HCT116 (cell line): ENCODE data around the gene TGFBI. TPM values are rescaled to one million over a fixed set of nuclear protein-coding genes. Genes with fewer than 3 reads are reported as not detected.

Experiments
- ATAC-seq: fragments of 200-7000 bp; cut with Tn5 transposase; 2 replicates; pipeline ENCODE4 v1.9.1; 2020; ENCODE audit warnings: mild to moderate bottlenecking, moderate library complexity
- BruUV-seq: library from RNA; stranded (reverse); fragments of 400-500 nt; replicated peaks from 2 replicates; lab custom pipeline; 2021; lab: Mats Ljungman, UMichigan
- CTCF ChIA-PET: fragments of 300-600 bp; sonication (Branson Sonifier 250); formaldehyde crosslinking; loops from one replicate; lab custom pipeline; 2021; ENCODE audit warnings: antibody characterized with exemption; lab: Charles Lee
- POLR2A ChIA-PET: fragments of 300-600, 350-600 bp; sonication (Branson Sonifier 250); formaldehyde crosslinking; loops from one replicate; lab custom pipeline; 2021; ENCODE audit warnings: antibody characterized with exemption; lab: Charles Lee
- RAD21 ChIA-PET, 2 experiments: fragments of 300-600 bp; sonication (Branson Sonifier 250); formaldehyde crosslinking; loops; one replicate each; lab custom pipeline; 2023; ENCODE audit warnings: low total read pairs in 2 of 2; ENCODE audit not compliant: uncharacterized antibody in 2 of 2, unreplicated experiment in 2 of 2, low non-redundant PET in 1 of 2; lab: Charles Lee
- DNase-seq: peaks from one replicate; pipeline ENCODE4 v3.0.0-alpha.2; 2010; ENCODE audit warnings: low read depth, low spot score
- H2AFZ ChIP-seq: fragments of 200-600 bp; shearing (Covaris generic), sonication (generic); 2 replicates; pipeline ENCODE4 v1.6.1; 2017; ENCODE audit warnings: low read depth, mixed run types, mixed read lengths, antibody characterized with exemption, low read length; ENCODE audit not compliant: poor library complexity, severe bottlenecking
- H3K27ac ChIP-seq: 2 replicates; pipeline ENCODE4 v1.5.1; 2012; ENCODE audit warnings: low read depth, low read length
- H3K27me3 ChIP-seq: fragments of 200-600 bp; sonication (generic); 2 replicates; pipeline ENCODE4 v1.6.1; 2016; ENCODE audit warnings: mixed run types, low read length, mixed read lengths; ENCODE audit not compliant: insufficient read depth
- H3K36me3 ChIP-seq, 2 experiments: fragments of 200-500 bp in 1 of 2; fragments of 200-600 bp in 1 of 2; sonication (Bioruptor generic) in 1 of 2; sonication (generic) in 1 of 2; 2 replicates each; pipeline versions ENCODE4 v1.5.1 to v1.6.1; 2014 to 2016; ENCODE audit warnings: low read length in 2 of 2, inconsistent platforms in 1 of 2, mixed read lengths in 1 of 2, mixed run types in 1 of 2; ENCODE audit not compliant: insufficient read depth in 2 of 2, control insufficient read depth in 1 of 2
- H3K4me1 ChIP-seq, 2 experiments: fragments of 200-600 bp in 1 of 2; sonication (generic) in 1 of 2; 2 replicates each; pipeline versions ENCODE4 v1.5.1 to v1.6.1; 2012 to 2017; ENCODE audit warnings: low read length in 2 of 2, inconsistent platforms in 1 of 2, mild to moderate bottlenecking in 1 of 2, mixed read lengths in 1 of 2, mixed run types in 1 of 2, moderate library complexity in 1 of 2; ENCODE audit not compliant: insufficient read depth in 2 of 2, control insufficient read depth in 1 of 2
- H3K4me2 ChIP-seq: fragments of 200-600 bp; sonication (generic); 2 replicates; pipeline ENCODE4 v1.6.1; 2017; ENCODE audit warnings: mixed run types, low read length, mixed read lengths
- H3K4me3 ChIP-seq, 2 experiments: fragments of 200-600 bp in 1 of 2; sonication (generic) in 1 of 2; replicated peaks in 1 of 2; 2 replicates each; pipeline ENCODE4 v1.5.1; 2011 to 2016; ENCODE audit warnings: low read length in 2 of 2, control low read depth in 1 of 2, low read depth in 1 of 2, mild to moderate bottlenecking in 1 of 2, mixed read lengths in 1 of 2, mixed run types in 1 of 2
- H3K79me2 ChIP-seq: fragments of 200-600 bp; sonication (generic); 2 replicates; pipeline ENCODE4 v1.6.1; 2017; ENCODE audit warnings: mild to moderate bottlenecking, mixed run types, low read length, moderate library complexity, mixed read lengths; ENCODE audit not compliant: insufficient read depth
- H3K9ac ChIP-seq: fragments of 200-600 bp; sonication (generic); 2 replicates; pipeline ENCODE4 v1.6.1; 2016; ENCODE audit warnings: low read length, mixed read lengths
- H3K9me2 ChIP-seq: fragments of 200-600 bp; sonication (generic), shearing (Covaris generic); 2 replicates; pipeline ENCODE4 v1.6.1; 2017; ENCODE audit warnings: mixed run types, mild to moderate bottlenecking, moderate library complexity; ENCODE audit not compliant: insufficient read depth
- H3K9me3 ChIP-seq, 2 experiments: fragments of 200-500 bp in 1 of 2; fragments of 200-600 bp in 1 of 2; sonication (Bioruptor generic) in 1 of 2; sonication (generic) in 1 of 2; 2 replicates each; pipeline ENCODE4 v1.6.1; 2014 to 2017; ENCODE audit warnings: low read length in 2 of 2, mixed read lengths in 2 of 2, inconsistent platforms in 1 of 2, low read depth in 1 of 2, mild to moderate bottlenecking in 1 of 2, mixed run types in 1 of 2, moderate library complexity in 1 of 2; ENCODE audit not compliant: control insufficient read depth in 1 of 2, insufficient read depth in 1 of 2
- H4K20me1 ChIP-seq: fragments of 200-600 bp; sonication (generic), shearing (Covaris generic); 2 replicates; pipeline ENCODE4 v1.6.1; 2017; ENCODE audit warnings: mixed run types, mild to moderate bottlenecking, moderate library complexity; ENCODE audit not compliant: insufficient read depth
- ATF3 ChIP-seq: IDR thresholded peaks from 2 replicates; pipeline ENCODE4 v1.6.1; 2012
- CBX3 ChIP-seq: IDR thresholded peaks from 2 replicates; pipeline ENCODE4 v1.6.1; 2012; ENCODE audit warnings: low read depth
- CEBPB ChIP-seq: IDR thresholded peaks from 2 replicates; pipeline ENCODE4 v1.6.1; 2012; ENCODE audit warnings: low read depth
- CTCF ChIP-seq, 3 experiments: fragments of 200-600 bp in 1 of 3; sonication (generic) in 1 of 3; IDR thresholded peaks in 2 of 3; conservative IDR thresholded peaks in 1 of 3; 2 replicates each; pipeline ENCODE4 v1.5.1; 2012 to 2017; ENCODE audit warnings: low read depth in 2 of 3, low read length in 2 of 3, antibody characterized with exemption in 1 of 3, borderline replicate concordance in 1 of 3, control low read depth in 1 of 3, mild to moderate bottlenecking in 1 of 3, mixed read lengths in 1 of 3, mixed run types in 1 of 3, moderate library complexity in 1 of 3; ENCODE audit not compliant: insufficient read depth in 1 of 3
- EGR1 ChIP-seq: IDR thresholded peaks from 2 replicates; pipeline ENCODE4 v1.6.1; 2012; ENCODE audit warnings: low read depth
- ELF1 ChIP-seq: IDR thresholded peaks from 2 replicates; pipeline ENCODE4 v1.6.1; 2012; ENCODE audit warnings: low read depth, borderline replicate concordance
- EZH2 ChIP-seq: fragments of 200-600 bp; sonication (generic); IDR thresholded peaks from 2 replicates; pipeline ENCODE4 v1.6.1; 2017; ENCODE audit warnings: antibody characterized with exemption, mixed run types
- EZH2phosphoT487 ChIP-seq: fragments of 200-600 bp; IDR thresholded peaks from 2 replicates; pipeline ENCODE4 v1.6.1; 2018; ENCODE audit warnings: antibody characterized with exemption, borderline replicate concordance
- JUND ChIP-seq: IDR thresholded peaks from 2 replicates; pipeline ENCODE4 v1.6.1; 2012
- MAX ChIP-seq: IDR thresholded peaks from 2 replicates; pipeline ENCODE4 v1.6.1; 2012
- POLR2A ChIP-seq: IDR thresholded peaks from 2 replicates; pipeline ENCODE4 v1.7.0; 2011; ENCODE audit warnings: borderline replicate concordance; ENCODE audit not compliant: insufficient read depth, insufficient read length; ENCODE audit errors: extremely low read depth
- POLR2AphosphoS5 ChIP-seq: IDR thresholded peaks from 2 replicates; pipeline ENCODE4 v1.6.1; 2011; ENCODE audit warnings: mild to moderate bottlenecking, low read depth, low read length, moderate library complexity
- RAD21 ChIP-seq: IDR thresholded peaks from 2 replicates; pipeline ENCODE4 v1.6.1; 2012; ENCODE audit warnings: low read depth, mild to moderate bottlenecking
- SIN3A ChIP-seq: IDR thresholded peaks from 2 replicates; pipeline ENCODE4 v1.6.1; 2012; ENCODE audit warnings: low read depth
- SP1 ChIP-seq: IDR thresholded peaks from 2 replicates; pipeline ENCODE4 v1.6.1; 2012; ENCODE audit warnings: low read depth
- SRF ChIP-seq: IDR thresholded peaks from 2 replicates; pipeline ENCODE4 v1.6.1; 2012; ENCODE audit warnings: low read depth
- TCF7L2 ChIP-seq: IDR thresholded peaks from 2 replicates; pipeline ENCODE4 v1.7.0; 2011; ENCODE audit warnings: borderline replicate concordance, inconsistent platforms; ENCODE audit not compliant: insufficient read depth, insufficient read length; ENCODE audit errors: extremely low read depth
- YY1 ChIP-seq: IDR thresholded peaks from 2 replicates; pipeline ENCODE4 v1.6.1; 2011; ENCODE audit warnings: low read length, low read depth, moderate library complexity, mild to moderate bottlenecking; ENCODE audit not compliant: insufficient replicate concordance; ENCODE audit errors: extremely low read depth
- ZBTB33 ChIP-seq: IDR thresholded peaks from 2 replicates; pipeline ENCODE4 v1.6.1; 2011; ENCODE audit warnings: mild to moderate bottlenecking, low read length, moderate library complexity; ENCODE audit not compliant: insufficient replicate concordance; ENCODE audit errors: extremely low read depth
- ZFX ChIP-seq: fragments of 450-650 bp; IDR thresholded peaks from 2 replicates; pipeline ENCODE4 v1.6.1; 2017
- intact Hi-C: fragments of 100-400 bp; cut with micrococcal nuclease; formaldehyde crosslinking; loops from 2 replicates; pipeline ENCODE4 v1.10.0; 2022
- total RNA-seq: library from RNA; stranded (reverse); gene quantifications from one replicate; pipeline ENCODE4 v1.2.1, GENCODE V29; 2021; ENCODE audit not compliant: unreplicated experiment

The TGFBI gene
- total RNA-seq, 1 experiment from 2014 or later = 0.64 TPM

- TF ChIP-seq ZBTB33 (no peak), POLR2AphosphoS5 (no peak), EZH2phosphoT487 (no peak), MAX (no peak), CEBPB (no peak), SIN3A (no peak), EGR1 (no peak)
These were observed 65.6 kb downstream of the TGFBI start (continued) for GRCh38 chr5:136094189-136094912.

GRCh38 chr5:136094913-136095641 is 66.3 kb downstream of the TGFBI start:
- CTCF ChIA-PET = no interaction called here
- POLR2A ChIA-PET = no interaction called here
- H3K79me2 ChIP-seq = no peaks in the 10 kb centered on the region
- H3K36me3 ChIP-seq = no peaks in the 10 kb centered on the region
- no peak overlapping the region for H3K4me2 ChIP-seq
- ATAC-seq (no peak), DNase-seq (no peak)
- no peak overlapping the region for H2AFZ ChIP-seq
- no peaks in the 10 kb centered on the region for H3K9me2 ChIP-seq
- H3K27ac ChIP-seq = no peak overlapping the region
- no peak overlapping the region for H3K9ac ChIP-seq
- no peaks in the 10 kb centered on the region for H4K20me1 ChIP-seq
- no peaks in the 10 kb centered on the region for H3K4me1 ChIP-seq
- intact Hi-C loops = no loop called here
- H3K27me3 ChIP-seq = no peaks in the 10 kb centered on the region; the same call in 1 of the 2 replicates
- RAD21 ChIA-PET = no interaction called here
- no peaks in the 10 kb centered on the region for H3K9me3 ChIP-seq
- BruUV-seq = no TSS peak
- H3K4me3 ChIP-seq = no peak overlapping the region
- TF ChIP-seq CTCF (IDR thresholded peaks at IDR 0.05 in 2 of 3, conservative IDR thresholded peaks at IDR 0.05 in 1 of 3; ENCODE audit: borderline replicate concordance in 1 of 3, insufficient read depth in 1 of 3, low read depth in 2 of 3, low read length in 2 of 3) (no peak), POLR2A (no peak), JUND (no peak), EZH2 (no peak), RAD21 (no peak), EGR1 (no peak), POLR2AphosphoS5 (no peak), TCF7L2 (no peak), ZFX (no peak), YY1 (no peak), EZH2phosphoT487 (no peak), CBX3 (no peak), SP1 (no peak), ELF1 (no peak), MAX (no peak), ATF3 (no peak), SRF (no peak)
